Activated naive CD8-positive, alpha-beta T cell (primary cell): ENCODE data around the gene GNA15.

Experiments used
- H3K27ac Mint-ChIP-seq: one replicate; pipeline ENCODE4 v1.8.0; 2021; ENCODE audit warnings: mixed read lengths
- H3K27me3 Mint-ChIP-seq: one replicate; pipeline ENCODE4 v1.8.0; 2021; ENCODE audit warnings: mixed read lengths
- H3K36me3 Mint-ChIP-seq: one replicate; pipeline ENCODE4 v1.8.0; 2021; ENCODE audit warnings: mixed read lengths
- H3K4me1 Mint-ChIP-seq: one replicate; pipeline ENCODE4 v1.8.0; 2021; ENCODE audit warnings: low read depth, mixed read lengths
- H3K4me3 Mint-ChIP-seq: one replicate; pipeline ENCODE4 v1.8.0; 2021; ENCODE audit warnings: mild to moderate bottlenecking, mixed read lengths
- H3K9me3 Mint-ChIP-seq: one replicate; pipeline ENCODE4 v1.8.0; 2021; ENCODE audit warnings: low read depth, mixed read lengths

GNA15 gene

GRCh38 chr19:3206216-3206953, 70.6 kb downstream of the GNA15 start:
- H3K27me3 Mint-ChIP-seq, result no peaks in the 10 kb centered on the region
- H3K4me3 Mint-ChIP-seq, result no peak overlapping the region
- H3K9me3 Mint-ChIP-seq, result no peaks in the 10 kb centered on the region
- no peaks in the 10 kb centered on the region for H3K36me3 Mint-ChIP-seq
- H3K4me1 Mint-ChIP-seq, result no peaks in the 10 kb centered on the region
- H3K27ac Mint-ChIP-seq, result no peak overlapping the region

- no peaks in the 10 kb centered on the region for H3K27me3 Mint-ChIP-seq
- H3K27ac Mint-ChIP-seq, result no peak overlapping the region
- no peaks in the 10 kb centered on the region for H3K36me3 Mint-ChIP-seq
- no peak overlapping the region for H3K4me3 Mint-ChIP-seq
- H3K9me3 Mint-ChIP-seq, result no peaks in the 10 kb centered on the region
- H3K4me1 Mint-ChIP-seq, result no peaks in the 10 kb centered on the region
Observed at GRCh38 chr19:3207461-3208242, 71.8 kb downstream of the GNA15 start.

DNA sequence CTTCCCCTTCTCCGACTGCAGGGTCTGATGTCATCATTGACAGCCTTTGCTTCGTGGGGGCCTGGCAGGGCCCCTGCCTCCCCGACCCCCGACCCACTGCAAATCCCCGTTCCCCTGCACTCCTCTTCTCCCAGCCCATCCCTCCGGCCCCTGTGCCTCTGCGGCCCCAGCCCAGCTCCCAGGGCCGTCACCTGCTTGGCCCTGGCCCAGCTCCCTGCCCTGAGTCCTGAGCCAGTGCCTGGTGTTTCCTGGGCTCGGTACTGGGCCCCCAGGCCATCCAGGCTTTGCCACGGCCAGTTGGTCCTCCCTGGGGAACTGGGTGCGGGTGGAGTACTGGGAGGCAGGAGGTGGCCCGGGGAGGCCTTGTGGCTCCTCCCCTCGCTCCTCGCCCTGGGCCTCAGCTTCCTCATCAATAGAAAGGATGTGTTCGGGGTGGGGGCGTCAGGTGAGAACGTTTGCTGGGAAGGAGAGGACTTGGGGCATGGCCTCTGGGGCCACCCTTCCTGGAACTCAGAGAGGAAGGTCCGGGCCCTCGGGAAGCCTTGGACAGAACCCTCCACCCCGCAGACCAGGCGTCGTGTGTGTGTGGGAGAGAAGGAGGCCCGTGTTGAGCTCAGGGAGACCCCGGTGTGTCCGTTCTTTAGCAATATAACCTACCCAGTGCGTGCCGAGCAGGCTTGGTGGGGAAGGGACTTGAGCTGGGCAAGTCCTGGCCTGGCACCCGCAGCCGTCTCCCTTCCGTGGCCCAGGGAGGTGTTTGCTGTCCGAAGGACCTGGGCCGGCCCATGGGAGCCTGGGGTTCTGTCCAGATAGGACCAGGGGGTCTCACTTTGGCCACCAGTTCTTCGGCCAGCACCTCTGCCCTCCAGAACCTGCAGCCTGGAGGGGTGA, 72.7 kb downstream of the GNA15 start:
- H3K27me3 Mint-ChIP-seq, result no peaks in the 10 kb centered on the region
- no peaks in the 10 kb centered on the region for H3K36me3 Mint-ChIP-seq
- H3K4me3 Mint-ChIP-seq, result no peak overlapping the region
- no peak overlapping the region for H3K27ac Mint-ChIP-seq
- H3K9me3 Mint-ChIP-seq, result no peaks in the 10 kb centered on the region
- no peaks in the 10 kb centered on the region for H3K4me1 Mint-ChIP-seq

DNA sequence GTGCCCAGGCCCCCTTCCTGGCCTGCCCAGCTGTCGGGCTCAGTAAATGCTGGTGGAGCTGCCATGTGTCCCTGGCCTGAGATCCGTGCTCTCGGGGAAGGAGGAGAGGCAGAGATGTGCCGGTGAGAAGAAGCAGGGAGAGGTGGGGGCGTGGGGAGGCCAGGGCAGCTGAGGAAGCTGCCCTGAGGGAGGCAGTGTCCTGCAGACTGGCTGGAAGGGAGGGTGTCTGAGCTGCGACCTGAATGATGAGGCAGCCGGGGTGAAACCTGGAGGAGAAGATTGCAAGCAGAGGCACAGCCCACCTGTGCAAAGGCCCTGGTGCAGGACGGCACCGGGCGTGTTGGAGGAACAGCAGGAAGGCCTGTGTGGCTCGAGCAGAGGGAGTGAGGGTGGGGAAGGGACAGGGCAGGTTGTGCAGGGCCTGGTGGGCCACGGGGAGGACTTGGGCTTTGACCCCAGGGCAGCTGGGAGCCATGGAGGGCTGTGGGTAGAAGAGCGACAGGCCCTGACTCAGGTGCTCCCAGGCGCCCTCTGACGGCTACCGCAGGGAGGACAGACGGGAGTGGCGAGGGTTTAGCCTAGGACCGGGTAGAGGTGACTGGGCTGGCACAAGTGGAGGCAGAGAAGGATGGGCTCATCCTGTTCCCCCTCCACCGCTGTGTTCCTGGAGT, 74.6 kb downstream of the GNA15 start:
- Mint-ChIP-seq H3K27ac (no peak overlapping the region), H3K4me1 (no peaks in the 10 kb centered on the region), H3K36me3 (no peaks in the 10 kb centered on the region), H3K27me3 (no peaks in the 10 kb centered on the region), H3K4me3 (no peak overlapping the region), H3K9me3 (no peaks in the 10 kb centered on the region)

DNA sequence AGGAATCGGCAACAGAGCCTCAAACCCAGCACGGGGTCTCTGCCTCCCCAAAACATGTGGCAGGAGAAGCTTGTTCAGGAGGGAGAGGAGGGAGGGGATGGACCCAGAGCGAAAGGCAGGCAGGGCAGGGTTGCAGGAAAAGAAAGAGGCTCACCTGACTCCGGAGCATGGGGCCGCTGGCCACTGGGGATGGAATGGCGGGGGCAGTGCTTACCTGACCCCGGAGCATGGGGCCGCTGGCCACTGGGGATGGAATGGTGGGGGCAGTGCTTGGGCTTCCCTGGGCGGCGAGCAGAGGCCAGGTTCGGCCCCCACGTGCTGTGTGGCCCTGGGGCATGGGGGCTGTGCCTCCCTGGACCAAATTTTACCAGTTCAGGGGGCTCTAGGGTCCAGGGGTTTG, 75.4 kb downstream of the GNA15 start:
- Mint-ChIP-seq H3K4me3 (no peak overlapping the region), H3K4me1 (no peaks in the 10 kb centered on the region), H3K9me3 (no peaks in the 10 kb centered on the region), H3K27me3 (no peaks in the 10 kb centered on the region), H3K36me3 (no peaks in the 10 kb centered on the region), H3K27ac (no peak overlapping the region)

GRCh38 chr19:3213159-3213558, 77.3 kb downstream of the GNA15 start:
- Mint-ChIP-seq H3K27ac (no peak overlapping the region), H3K4me1 (no peaks in the 10 kb centered on the region), H3K4me3 (no peak overlapping the region), H3K27me3 (no peaks in the 10 kb centered on the region), H3K9me3 (no peaks in the 10 kb centered on the region), H3K36me3 (no peaks in the 10 kb centered on the region)
